Measurements from ENCODE around the gene ANKRD42. TPM values are rescaled to one million over a fixed set of nuclear protein-coding genes. Genes with fewer than 3 reads are reported as not detected.

ANKRD42 gene
- total RNA-seq, 1 experiment from 2014 or later: 5.4 TPM

- POLR2A ChIA-PET: no interaction called here
- Histone ChIP-seq H3K9ac (ENCODE audit: low read length) (no peak overlapping the region), H3K4me1 (ENCODE audit: control insufficient read depth in 1 of 2, insufficient read depth in 2 of 2, low read length in 2 of 2) (no peaks in the 10 kb centered on the region), H3K27me3 (ENCODE audit: insufficient read depth, low read length) (no peaks in the 10 kb centered on the region), H3K79me2 (ENCODE audit: insufficient read depth, low read length) (peaks cover 100% of the 10 kb centered on the region), H3K4me2 (ENCODE audit: low read length) (no peak overlapping the region), H2AFZ (ENCODE audit: low read depth, low read length, poor library complexity, severe bottlenecking) (no peak overlapping the region), H4K20me1 (ENCODE audit: insufficient read depth) (peaks cover 11% of the 10 kb centered on the region; the same call in 1 of the 2 replicates), H3K36me3 (ENCODE audit: control insufficient read depth in 1 of 2, insufficient read depth in 2 of 2, low read length in 2 of 2) (peaks cover 49 to 55% of the 10 kb centered on the region in 2 experiments), H3K27ac (ENCODE audit: low read depth, low read length) (no peak overlapping the region), H3K9me3 (ENCODE audit: control insufficient read depth in 1 of 2, insufficient read depth in 1 of 2, low read depth in 1 of 2, low read length in 2 of 2) (no peaks in the 10 kb centered on the region), H3K9me2 (ENCODE audit: insufficient read depth) (no peaks in the 10 kb centered on the region), H3K4me3 (replicated peaks in 1 of 2; ENCODE audit: low read depth in 1 of 2, low read length in 2 of 2) (no peak overlapping the region)
- RAD21 ChIA-PET (ENCODE audit: low non-redundant PET in 1 of 2, low total read pairs in 2 of 2, uncharacterized antibody in 2 of 2, unreplicated experiment in 2 of 2): no interaction called here
- DNase-seq (ENCODE audit: low read depth, low spot score) (no peak), ATAC-seq (no peak)
- CTCF ChIA-PET: no interaction called here
- TF ChIP-seq RAD21 (IDR thresholded peaks at IDR 0.05; ENCODE audit: low read depth) (no peak), POLR2AphosphoS5 (IDR thresholded peaks at IDR 0.05; ENCODE audit: low read depth, low read length) (no peak), POLR2A (IDR thresholded peaks at IDR 0.05; ENCODE audit: borderline replicate concordance, extremely low read depth, insufficient read depth, insufficient read length) (no peak), SP1 (IDR thresholded peaks at IDR 0.05; ENCODE audit: low read depth) (no peak), CTCF (IDR thresholded peaks at IDR 0.05 in 2 of 3, conservative IDR thresholded peaks at IDR 0.05 in 1 of 3; ENCODE audit: borderline replicate concordance in 1 of 3, insufficient read depth in 1 of 3, low read depth in 2 of 3, low read length in 2 of 3) (no peak), ELF1 (IDR thresholded peaks at IDR 0.05; ENCODE audit: borderline replicate concordance, low read depth) (no peak)
- intact Hi-C loops (cut with micrococcal nuclease): no loop called here
- no TSS peak for BruUV-seq (replicated peaks)
Observed at GRCh38 chr11:83170865-83171264, 22.6 kb upstream of the ANKRD42 start.

GRCh38 chr11:83172551-83172950, 21.0 kb upstream of the ANKRD42 start:
- Histone ChIP-seq H3K27me3 (ENCODE audit: insufficient read depth, low read length) (no peaks in the 10 kb centered on the region), H3K79me2 (ENCODE audit: insufficient read depth, low read length) (peaks cover 100% of the 10 kb centered on the region), H4K20me1 (ENCODE audit: insufficient read depth) (peaks cover 16% of the 10 kb centered on the region; the same call in 1 of the 2 replicates)

More at GRCh38 chr11:83172551-83172950, 21.0 kb upstream of the ANKRD42 start:
- BruUV-seq (replicated peaks): no TSS peak
- Histone ChIP-seq H3K4me1 (ENCODE audit: control insufficient read depth in 1 of 2, insufficient read depth in 2 of 2, low read length in 2 of 2) (no peaks in the 10 kb centered on the region), H3K4me3 (replicated peaks in 1 of 2; ENCODE audit: low read depth in 1 of 2, low read length in 2 of 2) (no peak overlapping the region), H3K27ac (ENCODE audit: low read depth, low read length) (no peak overlapping the region), H3K36me3 (ENCODE audit: control insufficient read depth in 1 of 2, insufficient read depth in 2 of 2, low read length in 2 of 2) (peaks cover 41 to 52% of the 10 kb centered on the region in 2 experiments), H3K9me2 (ENCODE audit: insufficient read depth) (no peaks in the 10 kb centered on the region), H3K9ac (ENCODE audit: low read length) (no peak overlapping the region), H2AFZ (ENCODE audit: low read depth, low read length, poor library complexity, severe bottlenecking) (no peak overlapping the region), H3K4me2 (ENCODE audit: low read length) (no peak overlapping the region), H3K9me3 (ENCODE audit: control insufficient read depth in 1 of 2, insufficient read depth in 1 of 2, low read depth in 1 of 2, low read length in 2 of 2) (no peaks in the 10 kb centered on the region)
- DNase-seq (ENCODE audit: low read depth, low spot score) (no peak), ATAC-seq (no peak)
- TF ChIP-seq JUND (IDR thresholded peaks at IDR 0.05) (no peak), SP1 (IDR thresholded peaks at IDR 0.05; ENCODE audit: low read depth) (no peak), SIN3A (IDR thresholded peaks at IDR 0.05; ENCODE audit: low read depth) (no peak), EZH2 (IDR thresholded peaks at IDR 0.05) (no peak), ZFX (IDR thresholded peaks at IDR 0.05) (no peak)
- ChIA-PET RAD21 (ENCODE audit: low non-redundant PET in 1 of 2, low total read pairs in 2 of 2, uncharacterized antibody in 2 of 2, unreplicated experiment in 2 of 2) (no interaction called here), CTCF (no interaction called here), POLR2A (no interaction called here)
- intact Hi-C loops (cut with micrococcal nuclease): no loop called here

Data from HCT116 (cell line).